HG03095 (cell line): ENCODE results near the gene OSBPL10.

ENCODE experiments used
- ATAC-seq: cut with Tn5 transposase; IDR thresholded peaks from one replicate; pipeline ENCODE4 v1.9.1; 2021; ENCODE audit warnings: moderate library complexity; ENCODE audit not compliant: unreplicated experiment

Gene OSBPL10

GRCh38 chr3:31688984-31689383 lies 292.1 kb downstream of the OSBPL10 start:
- no peak for ATAC-seq

GRCh38 chr3:31687020-31687802 lies 293.9 kb downstream of the OSBPL10 start:
- no peak for ATAC-seq

GRCh38 chr3:31680072-31680870 lies 300.8 kb downstream of the OSBPL10 start:
- no peak for ATAC-seq

- ATAC-seq: no peak
Measured at GRCh38 chr3:31676556-31676955, 304.5 kb downstream of the OSBPL10 start.

GRCh38 chr3:31673950-31674349 lies 307.1 kb downstream of the OSBPL10 start:
- no peak for ATAC-seq

GRCh38 chr3:31671976-31672375 lies 309.1 kb downstream of the OSBPL10 start:
- ATAC-seq: no peak

GRCh38 chr3:31671451-31671850 lies 309.6 kb downstream of the OSBPL10 start:
- no peak for ATAC-seq

GRCh38 chr3:31670722-31671121 lies 310.3 kb downstream of the OSBPL10 start:
- ATAC-seq: no peak

GRCh38 chr3:31670136-31670535 lies 310.9 kb downstream of the OSBPL10 start:
- ATAC-seq: no peak

GRCh38 chr3:31668242-31668641 lies 312.8 kb downstream of the OSBPL10 start:
- no peak for ATAC-seq

- no peak for ATAC-seq
Measured at GRCh38 chr3:31667582-31667981, 313.5 kb downstream of the OSBPL10 start.

GRCh38 chr3:31664031-31664430 lies 317.0 kb downstream of the OSBPL10 start:
- ATAC-seq: no peak

GRCh38 chr3:31661993-31662670 lies 318.9 kb downstream of the OSBPL10 start:
- ATAC-seq: no peak

GRCh38 chr3:31661286-31661685 lies 319.8 kb downstream of the OSBPL10 start:
- no peak for ATAC-seq

- ATAC-seq: no peak
Measured at GRCh38 chr3:31659246-31659645, 321.8 kb downstream of the OSBPL10 start.

GRCh38 chr3:31654998-31655397 lies 326.1 kb downstream of the OSBPL10 start:
- ATAC-seq: no peak

GRCh38 chr3:31653464-31653863 lies 327.6 kb downstream of the OSBPL10 start:
- no peak for ATAC-seq

GRCh38 chr3:31652296-31652695 lies 328.8 kb downstream of the OSBPL10 start:
- no peak for ATAC-seq

- ATAC-seq: no peak
Measured at GRCh38 chr3:31648286-31648968, 332.6 kb downstream of the OSBPL10 start.

- ATAC-seq: no peak
Measured at GRCh38 chr3:31645256-31645655, 335.8 kb downstream of the OSBPL10 start.

- no peak for ATAC-seq
Measured at GRCh38 chr3:31639828-31640227, 341.2 kb downstream of the OSBPL10 start.
